Skeletal muscle satellite cell (primary cell): ENCODE measurements around the gene GMEB1.
"Not testable (repeated sequence)": the region's sequence is repeated elsewhere in the genome, so short reads cannot be mapped to it uniquely, and the experiment has no call there.

Experiments used
- H3K27me3 ChIP-seq: 2 replicates; pipeline ENCODE4 v1.7.0; 2013; ENCODE audit warnings: low read length; ENCODE audit not compliant: control insufficient read depth, insufficient read depth
- H3K36me3 ChIP-seq: 2 replicates; pipeline ENCODE4 v1.7.0; 2013; ENCODE audit warnings: mild to moderate bottlenecking, control low read depth, low read length; ENCODE audit not compliant: insufficient read depth
- H3K4me1 ChIP-seq: 2 replicates; pipeline ENCODE4 v1.7.0; 2013; ENCODE audit warnings: low read length; ENCODE audit not compliant: control insufficient read depth, insufficient read depth
- H3K4me2 ChIP-seq: 2 replicates; pipeline ENCODE4 v1.7.0; 2013; ENCODE audit warnings: mild to moderate bottlenecking, low read length
- H3K4me3 ChIP-seq: 2 replicates; pipeline ENCODE4 v1.7.0; 2013; ENCODE audit warnings: low read length
- H3K9ac ChIP-seq: 2 replicates; pipeline ENCODE4 v1.7.0; 2013; ENCODE audit warnings: mild to moderate bottlenecking, low read depth, low read length, moderate library complexity
- H3K9me3 ChIP-seq: replicated peaks from 2 replicates; pipeline ENCODE4 v1.7.0; 2013; ENCODE audit warnings: mild to moderate bottlenecking, control low read depth, low read length

The GMEB1 gene

DNA sequence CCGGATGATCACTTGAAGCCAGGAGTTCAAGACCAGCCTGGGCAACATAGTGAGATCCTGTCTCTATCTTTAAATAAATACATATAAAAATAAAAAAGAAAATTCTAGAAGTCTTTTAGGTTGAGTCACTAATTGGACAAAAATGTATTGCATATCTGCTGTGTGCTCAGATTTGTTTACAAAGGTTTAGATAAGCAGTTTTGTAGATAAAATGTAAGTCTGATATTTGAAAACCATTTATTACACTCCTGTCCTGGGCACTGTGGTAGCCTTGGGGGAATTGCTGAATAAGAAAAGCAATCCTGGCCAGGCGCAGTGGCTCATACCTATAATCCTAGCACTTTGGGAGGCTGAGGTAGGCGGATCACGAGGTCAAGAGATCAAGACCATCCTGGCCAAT, 11.6 kb downstream of the GMEB1 start:
- Histone ChIP-seq H3K9ac (no peak overlapping the region), H3K4me3 (no peak overlapping the region), H3K4me1 (no peaks in the 10 kb centered on the region), H3K4me2 (no peak overlapping the region), H3K9me3 (no peaks in the 10 kb centered on the region), H3K36me3 (peaks cover 16% of the 10 kb centered on the region), H3K27me3 (no peaks in the 10 kb centered on the region)

DNA sequence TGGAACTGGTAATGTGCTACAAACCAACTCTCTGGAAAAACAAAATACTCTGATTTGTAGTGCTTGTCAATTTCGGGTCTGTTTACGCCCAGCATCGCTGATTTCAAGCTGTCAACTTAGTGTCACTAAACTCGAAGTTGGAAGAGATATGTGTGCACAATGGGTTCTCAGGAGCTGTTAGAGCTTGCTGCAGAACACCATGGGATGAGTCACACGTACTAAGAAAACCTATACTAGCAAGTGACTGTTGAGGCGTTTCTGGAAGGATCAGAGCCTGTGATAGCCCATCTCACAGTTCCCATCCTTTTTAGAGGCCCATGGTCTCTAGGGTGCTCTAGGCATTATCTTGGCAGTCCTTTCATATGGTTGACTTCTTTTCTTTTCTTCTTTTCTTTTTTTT, 14.3 kb downstream of the GMEB1 start:
- Histone ChIP-seq H3K4me3 (no peak overlapping the region), H3K36me3 (peaks cover 21% of the 10 kb centered on the region), H3K4me1 (no peaks in the 10 kb centered on the region), H3K9ac (no peak overlapping the region), H3K9me3 (no peaks in the 10 kb centered on the region), H3K4me2 (no peak overlapping the region), H3K27me3 (no peaks in the 10 kb centered on the region)

DNA sequence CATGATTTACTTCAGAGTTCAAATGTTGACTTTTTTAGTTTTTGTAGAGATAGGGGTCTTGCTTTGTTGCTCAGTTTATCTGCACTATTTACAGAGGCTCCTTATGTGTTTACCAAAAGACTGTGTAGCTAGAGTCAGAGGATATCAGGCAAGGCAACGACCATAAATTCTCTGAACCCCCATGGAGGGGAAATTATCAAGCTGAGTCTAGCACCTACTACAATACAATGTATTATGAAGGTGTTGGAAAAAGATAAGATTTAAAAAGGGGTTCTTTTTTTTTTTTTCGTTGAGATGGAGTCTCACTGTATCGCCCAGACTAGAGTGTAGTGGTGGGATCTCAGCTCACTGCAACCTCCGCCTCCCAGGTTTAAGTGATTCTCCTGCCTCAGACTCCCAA, 16.4 kb downstream of the GMEB1 start:
- Histone ChIP-seq H3K4me1 (no peaks in the 10 kb centered on the region), H3K4me3 (no peak overlapping the region), H3K4me2 (no peak overlapping the region), H3K9me3 (no peaks in the 10 kb centered on the region), H3K27me3 (no peaks in the 10 kb centered on the region), H3K36me3 (peaks cover 21% of the 10 kb centered on the region), H3K9ac (no peak overlapping the region)

GRCh38 chr1:28691627-28692026, 23.0 kb downstream of the GMEB1 start:
- H3K27me3 ChIP-seq, H3K4me3 ChIP-seq, H3K9me3 ChIP-seq, H3K4me1 ChIP-seq, H3K9ac ChIP-seq, H3K4me2 ChIP-seq: not testable (repeated sequence)
- H3K36me3 ChIP-seq, result peaks cover 20% of the 10 kb centered on the region

- no peak overlapping the region for H3K4me2 ChIP-seq
- no peaks in the 10 kb centered on the region for H3K9me3 ChIP-seq
- no peak overlapping the region for H3K4me3 ChIP-seq
- H3K27me3 ChIP-seq, result no peaks in the 10 kb centered on the region
- no peaks in the 10 kb centered on the region for H3K4me1 ChIP-seq
- H3K9ac ChIP-seq, result no peak overlapping the region
- H3K36me3 ChIP-seq, result peaks cover 12% of the 10 kb centered on the region
These were observed 35.0 kb downstream of the GMEB1 start for GRCh38 chr1:28703629-28704028.

DNA sequence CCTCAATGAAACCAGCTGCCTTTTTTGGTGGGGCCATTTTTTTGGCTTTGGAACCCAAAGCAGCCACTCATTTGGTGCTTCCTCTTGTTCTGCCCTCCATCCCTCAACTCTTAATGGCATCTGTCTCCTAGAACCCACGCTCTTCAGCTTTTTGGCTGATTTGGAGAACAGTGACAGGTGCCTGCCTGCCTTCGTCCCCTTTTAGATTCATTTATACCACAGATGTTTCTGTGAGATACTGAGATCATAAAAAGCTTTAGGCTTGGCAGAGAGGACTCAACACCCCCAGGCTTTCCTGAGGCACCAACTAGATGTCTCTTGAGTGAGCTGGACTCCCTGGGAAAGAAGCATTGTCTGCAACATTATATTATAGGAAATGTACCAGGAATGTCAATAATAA, 47.8 kb downstream of the GMEB1 start:
- Histone ChIP-seq H3K9me3 (no peaks in the 10 kb centered on the region), H3K36me3 (peaks cover 5% of the 10 kb centered on the region), H3K9ac (no peak overlapping the region), H3K27me3 (no peaks in the 10 kb centered on the region), H3K4me1 (peaks cover 6% of the 10 kb centered on the region), H3K4me2 (no peak overlapping the region), H3K4me3 (no peak overlapping the region)

GRCh38 chr1:28718166-28718565, 49.6 kb downstream of the GMEB1 start:
- no peaks in the 10 kb centered on the region for H3K27me3 ChIP-seq
- H3K36me3 ChIP-seq, result no peaks in the 10 kb centered on the region
- H3K4me1 ChIP-seq, result peaks cover 6% of the 10 kb centered on the region
- no peak overlapping the region for H3K4me2 ChIP-seq
- H3K4me3 ChIP-seq, result no peak overlapping the region
- H3K9ac ChIP-seq, result no peak overlapping the region
- H3K9me3 ChIP-seq, result no peaks in the 10 kb centered on the region

DNA sequence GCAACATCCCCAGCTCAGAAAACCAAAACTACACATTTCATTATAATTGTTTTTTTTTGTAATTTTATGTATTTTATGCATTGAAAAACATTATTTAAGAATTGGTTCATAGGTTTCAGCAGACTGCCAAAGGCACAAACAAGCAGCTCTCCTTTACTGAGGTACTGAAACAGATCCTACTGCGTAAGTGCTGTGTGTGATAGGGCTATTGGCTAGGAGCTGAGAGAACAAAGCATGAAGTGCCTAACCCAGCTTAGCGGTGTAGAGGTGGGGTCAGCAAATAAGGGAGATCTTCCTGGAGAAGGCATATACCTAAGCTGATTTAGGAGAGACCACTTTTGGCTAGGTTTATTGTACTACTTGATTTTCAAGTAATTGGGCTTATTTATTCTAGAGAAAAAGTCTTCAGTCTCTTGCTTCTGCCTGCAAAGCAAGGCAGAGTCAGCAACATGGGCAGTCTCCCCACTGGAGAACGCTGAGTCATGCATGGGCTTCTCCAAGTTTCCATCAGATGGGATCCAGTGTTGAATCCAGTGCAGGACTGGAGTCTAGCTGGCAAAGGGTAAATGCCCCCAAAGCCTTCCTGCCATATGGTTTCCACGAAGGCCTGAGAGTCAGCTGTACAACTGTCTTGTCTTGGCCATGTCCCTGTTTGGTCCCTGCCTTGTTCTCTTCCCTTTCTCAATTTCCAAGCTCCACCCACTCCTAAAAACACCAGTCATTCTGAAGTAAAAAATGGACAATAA, 50.2 kb downstream of the GMEB1 start:
- Histone ChIP-seq H3K36me3 (no peaks in the 10 kb centered on the region), H3K4me3 (no peak overlapping the region), H3K4me1 (peaks cover 6% of the 10 kb centered on the region), H3K9me3 (no peaks in the 10 kb centered on the region), H3K27me3 (no peaks in the 10 kb centered on the region), H3K4me2 (no peak overlapping the region), H3K9ac (no peak overlapping the region)

DNA sequence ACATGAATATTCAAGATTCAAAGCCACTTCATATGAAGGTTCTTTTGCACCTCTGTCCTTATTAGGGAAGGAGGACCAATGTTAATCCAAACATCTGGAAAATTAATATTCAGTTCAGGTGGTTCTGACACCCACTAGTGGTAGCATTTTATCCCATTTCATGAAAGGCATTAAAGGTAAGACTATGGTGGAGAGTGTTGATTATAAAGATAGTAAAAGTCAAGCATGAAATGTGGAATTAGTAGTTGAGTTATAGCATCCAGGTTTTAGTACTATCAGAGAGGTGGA, 50.7 kb downstream of the GMEB1 start:
- Histone ChIP-seq H3K4me2 (no peak overlapping the region), H3K9me3 (no peaks in the 10 kb centered on the region), H3K4me1 (peaks cover 6% of the 10 kb centered on the region), H3K36me3 (no peaks in the 10 kb centered on the region), H3K4me3 (no peak overlapping the region), H3K27me3 (no peaks in the 10 kb centered on the region), H3K9ac (no peak overlapping the region)

- Histone ChIP-seq H3K4me2 (no peak overlapping the region), H3K4me3 (no peak overlapping the region), H3K9me3 (no peaks in the 10 kb centered on the region), H3K9ac (no peak overlapping the region), H3K27me3 (no peaks in the 10 kb centered on the region), H3K36me3 (no peaks in the 10 kb centered on the region), H3K4me1 (peaks cover 6% of the 10 kb centered on the region)
These were observed 51.8 kb downstream of the GMEB1 start for GRCh38 chr1:28720376-28720775.

GRCh38 chr1:28721927-28722326, 53.3 kb downstream of the GMEB1 start:
- not testable (repeated sequence) for H3K36me3 ChIP-seq, H3K4me3 ChIP-seq, H3K9me3 ChIP-seq, H3K4me2 ChIP-seq, H3K4me1 ChIP-seq, H3K27me3 ChIP-seq, H3K9ac ChIP-seq

DNA sequence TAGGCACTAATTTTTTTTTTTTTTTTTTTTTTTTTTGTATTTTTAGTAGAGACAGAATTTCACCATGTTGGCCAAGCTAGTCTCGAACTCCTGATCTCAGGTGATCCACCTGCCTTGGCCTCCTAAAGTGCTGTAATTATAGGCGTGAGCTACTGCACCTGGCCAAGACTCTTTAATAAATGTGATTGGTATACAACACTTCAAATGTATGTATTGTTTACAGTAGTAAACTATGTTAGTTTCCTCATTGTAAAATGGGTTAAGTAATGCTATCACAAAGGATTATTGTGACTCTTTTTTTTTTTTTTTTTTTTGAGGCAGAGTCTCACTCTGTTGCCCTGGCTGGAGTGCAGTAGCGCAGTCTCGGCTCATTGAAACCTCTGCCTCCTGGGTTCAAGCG, 56.8 kb downstream of the GMEB1 start:
- not testable (repeated sequence) for H3K27me3 ChIP-seq, H3K36me3 ChIP-seq

More for the DNA sequence above, 56.8 kb downstream of the GMEB1 start:
- H3K9ac ChIP-seq, H3K4me2 ChIP-seq, H3K9me3 ChIP-seq, H3K4me1 ChIP-seq, H3K4me3 ChIP-seq: not testable (repeated sequence)
